GM18520 (cell line): ENCODE results near the gene LAMA5.

Experiments
- ATAC-seq: cut with Tn5 transposase; IDR thresholded peaks from one replicate; pipeline ENCODE4 v1.9.1; 2021; ENCODE audit not compliant: unreplicated experiment

LAMA5 gene

GRCh38 chr20:62359491-62360121 lies 7.5 kb downstream of the LAMA5 start:
- no peak for ATAC-seq

DNA sequence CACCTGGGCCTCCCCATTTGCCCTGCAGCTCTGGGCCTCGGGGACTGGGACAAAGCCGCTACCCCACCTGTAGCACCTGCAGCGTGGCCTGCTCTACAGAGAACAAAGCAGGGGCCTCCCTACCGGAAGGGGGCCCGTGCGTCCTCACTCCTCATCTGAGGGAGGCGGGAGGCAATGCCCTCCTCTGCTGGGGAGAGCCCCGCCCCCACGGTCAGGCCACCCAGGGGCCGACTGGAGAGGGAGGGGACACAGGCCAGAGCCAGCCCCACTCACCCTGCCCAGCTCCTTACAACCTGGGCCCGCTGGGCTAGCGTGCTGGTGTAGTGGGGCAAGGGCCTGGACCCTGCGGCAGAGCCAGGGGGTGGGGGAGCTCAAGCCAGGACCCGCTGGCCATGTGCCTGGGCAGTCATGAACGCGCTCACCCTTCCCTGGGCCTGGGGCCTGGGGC lies 8.0 kb downstream of the LAMA5 start:
- no peak for ATAC-seq

GRCh38 chr20:62358171-62359042 lies 8.7 kb downstream of the LAMA5 start:
- no peak for ATAC-seq

GRCh38 chr20:62357681-62358080 lies 9.4 kb downstream of the LAMA5 start:
- no peak for ATAC-seq

GRCh38 chr20:62357187-62357667 lies 9.9 kb downstream of the LAMA5 start:
- no peak for ATAC-seq

DNA sequence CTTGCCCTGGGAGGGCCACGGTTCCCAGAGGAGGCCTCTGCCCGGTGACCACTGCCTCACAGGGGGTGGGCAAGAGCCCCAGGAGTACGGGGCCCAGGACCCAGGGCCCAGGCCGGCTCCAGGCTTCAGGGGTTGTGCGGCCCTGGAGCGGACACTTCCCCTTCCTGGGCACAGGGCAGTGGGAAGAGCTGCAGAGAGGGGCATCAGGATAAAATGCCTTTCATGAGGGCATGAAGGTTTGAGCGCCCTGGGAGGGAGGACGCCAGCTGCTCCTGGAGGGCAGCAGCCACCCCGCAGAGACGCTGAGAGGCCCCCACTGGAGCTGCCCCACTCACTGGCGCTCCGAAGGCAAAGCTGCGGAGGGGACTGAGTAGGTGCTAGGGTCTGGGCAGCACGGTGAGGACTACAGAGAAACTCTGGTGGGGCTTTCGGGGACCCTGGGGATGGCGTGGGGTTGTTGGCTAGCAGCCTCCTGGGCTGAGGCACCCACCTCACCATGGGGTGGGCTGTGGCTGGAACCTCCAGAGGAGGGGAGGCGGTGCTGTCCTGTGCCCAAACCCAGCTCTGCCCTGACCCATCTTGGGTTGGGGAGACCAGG lies 10.4 kb downstream of the LAMA5 start:
- ATAC-seq: no peak

GRCh38 chr20:62355878-62356588 lies 11.1 kb downstream of the LAMA5 start:
- ATAC-seq: no peak

GRCh38 chr20:62355516-62355877 lies 11.6 kb downstream of the LAMA5 start:
- ATAC-seq: no peak

DNA sequence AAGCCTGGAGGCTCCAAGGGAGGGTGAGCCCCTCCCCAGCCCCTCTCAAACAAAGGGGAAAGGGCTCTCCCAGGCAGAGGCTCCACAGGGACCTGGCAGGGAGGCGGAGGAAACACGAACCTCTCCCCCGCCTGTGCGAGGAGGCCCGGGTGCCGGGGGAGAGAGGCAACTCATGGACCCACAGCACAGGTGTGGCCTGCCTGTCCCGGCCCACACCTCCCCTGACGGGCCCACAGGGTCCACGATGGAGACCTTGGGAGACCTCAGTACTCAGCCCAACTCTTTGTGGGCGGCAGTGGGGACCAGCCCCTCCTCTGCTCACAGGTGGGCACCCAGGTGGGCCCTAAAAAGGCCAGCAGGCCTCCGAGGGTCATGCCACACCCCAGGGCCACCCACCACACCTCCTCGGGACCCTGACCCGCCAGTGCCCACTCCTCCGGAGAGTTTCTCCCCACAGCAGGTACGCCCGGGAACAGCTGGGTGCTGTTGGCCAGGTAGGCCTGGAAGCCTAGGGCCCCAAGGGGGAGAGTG lies 12.2 kb downstream of the LAMA5 start:
- ATAC-seq: no peak

- ATAC-seq: no peak
Measured at GRCh38 chr20:62354031-62354808, 12.9 kb downstream of the LAMA5 start.

GRCh38 chr20:62353289-62354030 lies 13.7 kb downstream of the LAMA5 start:
- no peak for ATAC-seq

GRCh38 chr20:62352402-62353288 lies 14.5 kb downstream of the LAMA5 start:
- no peak for ATAC-seq

DNA sequence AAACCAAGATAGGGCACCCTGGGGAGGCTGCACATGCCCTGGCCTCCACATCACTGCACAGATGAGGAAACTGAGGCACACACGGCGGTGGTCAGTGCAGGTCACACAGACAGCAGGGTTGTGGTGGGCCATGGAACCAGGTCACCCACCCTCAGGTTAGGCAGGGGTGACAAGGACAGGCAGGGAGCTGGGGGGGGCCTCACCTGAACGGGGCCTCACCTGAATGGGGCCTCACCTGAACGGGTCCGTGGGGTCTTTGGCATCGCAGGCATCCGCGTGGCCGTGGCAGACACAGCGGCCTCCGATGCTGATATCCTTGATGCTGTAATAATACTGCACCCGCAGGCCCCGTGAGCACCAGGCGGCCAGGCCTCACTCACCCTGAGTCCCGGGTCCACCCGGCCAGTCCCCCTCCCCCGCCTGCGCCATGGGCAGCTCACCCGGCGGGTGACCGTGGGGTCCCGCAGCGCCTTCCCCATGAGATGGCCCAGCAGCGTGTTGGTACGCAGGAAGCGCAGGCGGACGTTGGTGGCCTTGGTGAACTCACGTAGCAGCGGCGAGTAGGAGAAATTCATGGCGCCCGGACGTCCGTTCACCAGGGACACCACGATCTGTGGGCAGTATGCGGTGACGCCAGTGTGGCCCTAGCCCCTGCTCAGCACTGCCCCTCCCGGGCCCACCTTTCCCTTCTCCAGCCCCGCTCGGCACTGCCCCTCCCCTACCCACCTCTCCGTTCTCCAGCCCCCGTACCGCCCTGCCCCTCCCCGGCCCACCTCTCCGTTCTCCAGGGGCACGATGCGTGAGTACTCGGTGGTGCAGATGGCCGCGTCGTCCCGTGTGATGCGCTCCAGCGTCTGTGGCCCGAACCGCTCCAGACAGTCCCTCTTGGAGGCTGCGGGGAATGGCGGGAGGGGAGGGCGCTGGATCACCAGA lies 15.4 kb downstream of the LAMA5 start:
- no peak for ATAC-seq

DNA sequence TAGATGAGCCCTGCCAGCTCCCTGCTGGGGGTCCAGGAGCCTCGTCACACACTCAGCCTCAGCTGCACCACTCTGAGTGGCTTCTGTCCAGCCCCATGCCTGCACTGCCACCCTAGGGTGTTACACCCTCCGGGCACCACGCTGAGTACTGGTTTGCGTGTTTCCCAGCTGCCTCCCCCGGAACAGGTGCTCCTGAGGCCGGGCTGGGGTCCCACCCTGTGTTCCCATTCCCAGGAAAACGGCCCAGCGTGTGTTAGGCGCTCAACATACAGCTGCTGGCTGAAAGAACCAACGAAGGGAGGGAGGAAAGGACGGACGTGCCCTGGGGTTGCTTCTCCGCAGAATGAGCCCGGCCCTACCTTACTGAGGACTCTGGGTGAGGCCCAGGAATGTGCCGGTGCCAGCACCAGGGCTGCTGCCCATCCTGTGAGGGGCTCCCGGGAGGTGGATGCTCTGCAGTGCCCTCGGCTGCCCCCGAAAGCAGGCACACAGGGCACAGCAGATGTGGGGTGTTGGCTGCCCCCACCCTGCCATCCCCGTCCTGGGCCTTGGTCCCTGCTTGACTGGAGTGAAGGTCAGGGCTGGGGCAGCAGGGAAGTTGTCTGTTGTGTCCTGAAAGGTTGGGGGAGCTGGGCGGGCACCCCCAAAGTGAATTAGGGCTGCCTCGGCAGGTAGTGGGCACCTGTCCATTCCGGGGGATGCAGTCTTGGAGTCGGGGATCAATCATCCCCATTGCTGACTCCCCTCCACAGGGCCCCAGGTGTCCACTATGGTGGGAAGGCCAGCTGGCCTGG lies 16.3 kb downstream of the LAMA5 start:
- no peak for ATAC-seq

- ATAC-seq: no peak
Measured at GRCh38 chr20:62350098-62350628, 16.9 kb downstream of the LAMA5 start.

DNA sequence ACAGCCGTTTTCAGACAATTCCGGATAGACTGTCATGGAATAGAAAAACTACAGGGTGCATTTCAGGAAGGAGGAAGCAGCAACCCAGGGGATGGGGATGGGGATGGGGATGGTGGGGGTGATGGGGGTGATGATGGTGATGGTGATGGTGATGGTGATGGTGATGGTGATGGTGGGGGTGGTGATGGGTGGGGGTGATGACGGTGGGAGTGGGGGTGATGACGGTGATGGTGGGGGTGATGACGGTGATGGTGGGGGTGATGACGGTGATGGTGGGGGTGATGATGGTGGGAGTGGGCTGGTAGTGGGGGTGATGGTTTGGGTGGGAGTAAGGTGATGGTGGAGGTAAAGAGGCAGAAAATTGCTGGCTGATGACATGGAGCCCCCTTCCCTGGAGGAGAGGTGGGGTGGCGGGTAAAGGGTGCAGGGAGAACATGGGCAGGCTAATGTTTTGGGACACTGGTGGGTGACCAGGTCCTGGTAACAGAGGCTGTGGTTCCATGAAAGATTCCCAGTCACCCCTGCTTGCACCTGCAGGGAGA lies 17.5 kb downstream of the LAMA5 start:
- ATAC-seq: no peak
